A549 treated with AZD2906 at 1 μM for 4 hours (cell line): ENCODE results near the gene CATSPER4. TPM values are rescaled to one million over a fixed set of nuclear protein-coding genes. Genes with fewer than 3 reads are reported as not detected.

Source experiments
- total RNA-seq: library from RNA; stranded (reverse); fragments of 200-300 nt; extraction: Qiagen RNA extraction; gene quantifications from 5 replicates; pipeline ENCODE4 v1.2.3, GENCODE V29; 2022

Gene CATSPER4
- not detected in 5 replicates for total RNA-seq

GRCh38 chr1:26190373-26190987 is at the start of gene CATSPER4:
Gene CATSPER4 (plus strand): TSS chr1:26190602. CDS start chr1:26190628, 26 bp downstream.

DNA sequence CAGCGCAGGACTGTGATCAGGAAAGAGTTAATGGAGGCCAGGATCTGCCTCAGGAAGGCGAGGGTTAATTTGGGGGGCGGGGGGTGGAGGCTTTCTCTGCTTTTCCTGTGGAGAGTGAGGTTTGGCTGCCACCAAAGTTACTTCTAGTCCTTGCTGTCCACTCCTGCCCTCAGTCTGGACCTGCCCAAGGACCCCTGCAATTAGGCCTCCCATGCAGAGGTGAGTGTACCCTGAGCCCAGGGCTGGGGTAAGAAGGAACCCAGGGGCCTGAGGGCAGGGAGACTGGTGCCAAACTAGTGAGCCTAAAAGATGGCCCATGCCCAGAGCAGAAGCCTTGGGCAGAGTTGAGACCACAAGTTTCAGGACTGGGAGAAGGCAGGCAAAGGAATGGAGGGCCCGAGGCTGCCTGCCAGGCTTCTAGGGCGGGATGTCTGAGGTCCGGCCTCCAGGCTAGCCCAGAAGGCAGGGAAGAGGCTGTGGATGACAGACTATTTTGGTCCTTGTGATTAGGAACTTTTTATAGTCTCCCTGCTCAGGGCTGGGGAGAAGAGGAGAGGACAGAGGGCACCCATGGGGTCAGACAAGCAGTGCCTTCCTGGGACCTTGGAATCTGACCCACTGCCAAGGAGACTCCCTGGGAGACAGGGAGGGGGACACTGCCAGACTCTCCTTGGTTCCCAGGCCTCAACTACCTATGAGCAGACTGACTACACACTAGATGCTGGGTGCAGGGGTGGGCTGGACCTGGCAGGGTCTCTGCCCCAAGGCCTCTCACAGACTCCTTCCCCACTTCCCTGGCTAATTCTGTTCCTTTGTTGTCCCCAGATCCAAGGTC is 31.3 kb upstream of the CATSPER4 start, which contains the start of gene FAM110D:
Gene FAM110D (plus strand): TSS at position 172 of the 835 bp plus-strand sequence. CDS start 2,213 bp downstream, outside the sequence.

GRCh38 chr1:26168410-26169197 is 21.8 kb upstream of the CATSPER4 start, which contains the start of gene C1orf232:
Gene C1orf232 (minus strand): TSS chr1:26168963. CDS start chr1:26168499, 464 bp downstream.

DNA sequence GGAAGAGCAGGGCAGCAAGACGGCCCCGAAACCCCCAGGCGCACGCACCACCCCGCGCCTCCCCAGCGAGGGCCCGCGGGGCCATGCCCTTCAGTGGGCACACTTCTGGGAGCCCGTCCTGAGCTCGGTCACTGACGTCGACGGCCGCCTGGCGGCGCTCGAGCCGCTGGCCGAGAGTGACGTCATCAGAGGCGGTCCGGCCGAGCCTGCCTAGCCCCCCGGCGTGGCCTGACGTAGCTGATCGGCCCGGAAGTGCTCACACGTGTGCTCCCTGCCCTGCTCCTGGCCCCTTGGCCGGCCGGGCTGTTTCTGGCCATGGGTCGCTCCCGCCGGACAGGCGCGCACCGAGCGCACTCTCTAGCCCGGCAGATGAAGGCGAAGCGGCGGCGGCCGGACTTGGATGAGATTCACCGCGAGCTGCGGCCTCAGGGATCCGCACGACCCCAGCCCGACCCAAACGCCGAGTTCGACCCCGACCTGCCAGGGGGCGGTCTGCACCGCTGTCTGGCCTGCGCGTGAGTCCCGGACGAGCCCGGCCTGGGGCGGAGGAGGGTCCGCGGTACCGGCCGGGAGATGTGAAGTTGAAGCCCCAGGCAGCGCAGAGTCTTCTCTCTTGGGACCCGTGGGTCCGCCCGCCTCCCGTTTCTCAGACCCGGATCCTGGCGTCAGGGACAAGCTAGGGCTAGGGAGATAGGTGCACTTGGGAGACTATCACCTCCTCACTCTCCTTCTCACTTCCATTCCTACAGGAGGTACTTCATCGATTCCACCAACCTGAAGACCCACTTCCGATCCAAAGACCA is 20.5 kb upstream of the CATSPER4 start, which contains the start of gene ZNF593:
Gene ZNF593 (plus strand): TSS at position 240 of the 803 bp plus-strand sequence. CDS start 76 bp downstream, at position 316.

GRCh38 chr1:26171084-26172072 is 19.0 kb upstream of the CATSPER4 start, which contains the start of gene ZNF593OS:
Gene ZNF593OS (minus strand): TSS chr1:26171832. CDS start chr1:26171661, 171 bp downstream.

GRCh38 chr1:26177182-26177684 is 13.2 kb upstream of the CATSPER4 start, which contains the start of gene CNKSR1:
Gene CNKSR1 (plus strand): TSS chr1:26177491. CDS start chr1:26177548, 57 bp downstream.

DNA sequence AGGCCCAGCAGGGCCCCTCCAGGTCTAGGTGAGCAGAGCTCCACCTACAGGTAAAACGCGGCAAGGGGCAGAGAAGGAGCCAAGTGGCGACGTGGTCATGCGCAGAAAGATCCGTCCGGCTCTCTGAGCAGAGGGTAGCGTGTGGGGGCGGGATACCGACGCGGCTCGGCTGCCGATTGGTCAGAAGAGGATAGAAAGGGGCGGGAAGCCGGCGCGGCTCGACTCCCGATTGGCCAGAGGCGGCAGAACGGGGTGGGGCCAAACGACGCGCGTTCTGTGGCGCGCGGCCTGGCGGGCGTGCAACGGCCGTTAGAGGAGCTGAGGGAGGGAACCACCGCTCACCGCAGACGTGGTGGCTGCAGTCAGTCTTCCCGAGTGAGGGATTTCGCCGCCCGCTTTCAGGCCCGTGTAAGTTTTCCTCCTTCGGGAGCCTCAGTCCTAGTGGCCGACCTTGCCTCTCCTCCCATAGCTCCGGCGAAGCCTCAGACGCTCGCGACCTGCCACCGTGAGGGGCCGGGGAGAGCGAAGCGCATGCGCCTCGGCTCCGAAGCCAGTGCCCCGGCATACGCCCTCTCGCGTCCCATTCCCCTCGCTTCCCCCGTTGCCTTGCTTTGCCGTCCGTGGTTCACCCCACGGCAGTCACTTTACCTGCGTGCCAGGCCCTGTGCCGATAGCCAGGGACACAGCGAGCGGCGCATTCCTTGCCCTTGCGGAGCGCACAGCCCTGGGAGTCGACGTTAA is 43.7 kb downstream of the CATSPER4 start, which contains the start of gene CEP85:
Gene CEP85 (plus strand): TSS at position 298 of the 741 bp plus-strand sequence. CDS start 5,584 bp downstream, outside the sequence.

Other genes with a start within 250 kb of the CATSPER4 start
- gene PAFAH2, start 192.5 kb upstream of the CATSPER4 start, total RNA-seq: 7.2 to 8.3 TPM (median 8.0 TPM) in 5 replicates
- 0.01 to 0.02 TPM in 2 of 5 replicates, not detected in the others for gene EXTL1, start 168.8 kb upstream of the CATSPER4 start, total RNA-seq
- 0.26 to 0.70 TPM (median 0.38 TPM) in 5 replicates for gene SLC30A2, start 144.5 kb upstream of the CATSPER4 start, total RNA-seq
- gene TRIM63, start 123.0 kb upstream of the CATSPER4 start, total RNA-seq: 1.8 to 2.9 TPM (median 2.3 TPM) in 5 replicates
- gene PDIK1L, start 78.8 kb upstream of the CATSPER4 start, total RNA-seq: 1.7 to 2.4 TPM (median 1.9 TPM) in 5 replicates
- 0.03 to 0.07 TPM (median 0.03 TPM) in 3 of 5 replicates, not detected in the others for gene FAM110D, start 31.5 kb upstream of the CATSPER4 start, total RNA-seq
- gene C1orf232, start 21.6 kb upstream of the CATSPER4 start, total RNA-seq: not detected in 5 replicates
- 51.7 to 70.4 TPM (median 65.4 TPM) in 5 replicates for gene ZNF593, start 20.7 kb upstream of the CATSPER4 start, total RNA-seq
- gene ZNF593OS, start 18.8 kb upstream of the CATSPER4 start, total RNA-seq: 0.18 to 0.28 TPM in 2 of 5 replicates, not detected in the others
- gene CNKSR1, start 13.1 kb upstream of the CATSPER4 start, total RNA-seq: 0.04 to 0.39 TPM (median 0.31 TPM) in 5 replicates
- gene CEP85, start 43.6 kb downstream of the CATSPER4 start, total RNA-seq: 10.9 to 13.1 TPM (median 12.7 TPM) in 5 replicates
- gene SH3BGRL3, start 89.5 kb downstream of the CATSPER4 start, total RNA-seq: 108 to 151 TPM (median 140 TPM) in 5 replicates
- 11.1 to 16.2 TPM (median 14.7 TPM) in 5 replicates for gene UBXN11, start 116.0 kb downstream of the CATSPER4 start, total RNA-seq
- gene CD52, start 127.4 kb downstream of the CATSPER4 start, total RNA-seq: not detected in 5 replicates
- 1.4 to 2.7 TPM (median 1.6 TPM) in 5 replicates for gene CRYBG2, start 163.5 kb downstream of the CATSPER4 start, total RNA-seq
- gene ZNF683, start 182.1 kb downstream of the CATSPER4 start, total RNA-seq: not detected in 5 replicates
- gene LIN28A, start 220.2 kb downstream of the CATSPER4 start, total RNA-seq: 0.02 TPM in 1 of 5 replicates, not detected in the others
- 21.9 to 29.9 TPM (median 22.2 TPM) in 5 replicates for gene DHDDS, start 241.7 kb downstream of the CATSPER4 start, total RNA-seq